ENCODE measurements around the gene MDGA2. TPM values are rescaled to one million over a fixed set of nuclear protein-coding genes. Genes with fewer than 3 reads are reported as not detected.

MDGA2 gene
- total and polyA plus RNA-seq, 2 experiments from 2014 or later: 0.33 to 0.46 TPM

GRCh38 chr14:47507861-47508260 lies 167.5 kb downstream of the MDGA2 start:
- Histone ChIP-seq H3K9me3 (ENCODE audit: low read depth) (no peaks in the 10 kb centered on the region), H3K36me3 (no peaks in the 10 kb centered on the region), H3K4me1 (ENCODE audit: low read depth) (no peaks in the 10 kb centered on the region), H3K27me3 (no peaks in the 10 kb centered on the region), H3K4me3 (no peak overlapping the region), H3K27ac (no peak overlapping the region)
- no peak for TF ChIP-seq CTCF (IDR thresholded peaks at IDR 0.05; ENCODE audit: low read depth, low read length)
- DNase-seq (ENCODE audit: low read depth in 1 of 2, low spot score in 1 of 2): no peak

GRCh38 chr14:47500369-47500768 lies 175.0 kb downstream of the MDGA2 start:
- Histone ChIP-seq H3K27ac (no peak overlapping the region), H3K4me3 (no peak overlapping the region), H3K9me3 (ENCODE audit: low read depth) (no peaks in the 10 kb centered on the region), H3K4me1 (ENCODE audit: low read depth) (no peaks in the 10 kb centered on the region), H3K36me3 (no peaks in the 10 kb centered on the region), H3K27me3 (no peaks in the 10 kb centered on the region)
- TF ChIP-seq CTCF (IDR thresholded peaks at IDR 0.05; ENCODE audit: low read depth, low read length): no peak
- DNase-seq (ENCODE audit: low read depth in 1 of 2, low spot score in 1 of 2): no peak

- Histone ChIP-seq H3K4me1 (ENCODE audit: low read depth) (no peaks in the 10 kb centered on the region), H3K36me3 (no peaks in the 10 kb centered on the region), H3K27me3 (no peaks in the 10 kb centered on the region), H3K9me3 (ENCODE audit: low read depth) (no peaks in the 10 kb centered on the region), H3K4me3 (no peak overlapping the region), H3K27ac (no peak overlapping the region)
- no peak for TF ChIP-seq CTCF (IDR thresholded peaks at IDR 0.05; ENCODE audit: low read depth, low read length)
- DNase-seq (ENCODE audit: low read depth in 1 of 2, low spot score in 1 of 2): no peak
Observed at GRCh38 chr14:47490766-47491165, 184.6 kb downstream of the MDGA2 start.

GRCh38 chr14:47490353-47490752 lies 185.1 kb downstream of the MDGA2 start:
- H3K4me3 ChIP-seq: no peak overlapping the region
- H3K36me3 ChIP-seq: no peaks in the 10 kb centered on the region
- no peak for DNase-seq (ENCODE audit: low read depth in 1 of 2, low spot score in 1 of 2)
- H3K27me3 ChIP-seq: no peaks in the 10 kb centered on the region
- H3K4me1 ChIP-seq (ENCODE audit: low read depth): no peaks in the 10 kb centered on the region
- no peak for TF ChIP-seq CTCF (IDR thresholded peaks at IDR 0.05; ENCODE audit: low read depth, low read length)
- no peak overlapping the region for H3K27ac ChIP-seq
- no peaks in the 10 kb centered on the region for H3K9me3 ChIP-seq (ENCODE audit: low read depth)

GRCh38 chr14:47485421-47485820 lies 190.0 kb downstream of the MDGA2 start:
- Histone ChIP-seq H3K4me1 (ENCODE audit: low read depth) (no peaks in the 10 kb centered on the region), H3K4me3 (no peak overlapping the region), H3K9me3 (ENCODE audit: low read depth) (no peaks in the 10 kb centered on the region), H3K27me3 (no peaks in the 10 kb centered on the region), H3K36me3 (no peaks in the 10 kb centered on the region), H3K27ac (no peak overlapping the region)
- no peak for TF ChIP-seq CTCF (IDR thresholded peaks at IDR 0.05; ENCODE audit: low read depth, low read length)
- DNase-seq (ENCODE audit: low read depth in 1 of 2, low spot score in 1 of 2): no peak

GRCh38 chr14:47483449-47483848 lies 192.0 kb downstream of the MDGA2 start:
- no peak for TF ChIP-seq CTCF (IDR thresholded peaks at IDR 0.05; ENCODE audit: low read depth, low read length)
- H3K4me1 ChIP-seq (ENCODE audit: low read depth): no peaks in the 10 kb centered on the region
- no peaks in the 10 kb centered on the region for H3K36me3 ChIP-seq
- DNase-seq (ENCODE audit: low read depth in 1 of 2, low spot score in 1 of 2): no peak
- H3K27me3 ChIP-seq: no peaks in the 10 kb centered on the region
- H3K4me3 ChIP-seq: no peak overlapping the region
- H3K27ac ChIP-seq: no peak overlapping the region
- no peaks in the 10 kb centered on the region for H3K9me3 ChIP-seq (ENCODE audit: low read depth)

Data from cardiac muscle cell (in vitro differentiated cells and primary cell).